Chondrocyte (in vitro differentiated cells): ENCODE data around the gene ENDOG. TPM values are rescaled to one million over a fixed set of nuclear protein-coding genes. Genes with fewer than 3 reads are reported as not detected.
"Not testable (repeated sequence)": the region's sequence is repeated elsewhere in the genome, so short reads cannot be mapped to it uniquely, and the experiment has no call there.

Experiments used
- DNase-seq: peaks from one replicate; pipeline ENCODE4 v3.0.0; 2021; ENCODE audit warnings: mixed read lengths, low spot score
- H3K27ac Mint-ChIP-seq: one replicate; pipeline ENCODE4 v1.8.0; 2021; ENCODE audit warnings: mild to moderate bottlenecking, moderate library complexity, mixed read lengths; ENCODE audit not compliant: unreplicated experiment
- H3K27me3 Mint-ChIP-seq: 2 replicates; pipeline ENCODE4 v1.8.0; 2021; ENCODE audit warnings: low read depth, mixed read lengths
- H3K36me3 Mint-ChIP-seq: 2 replicates; pipeline ENCODE4 v1.8.0; 2021; ENCODE audit warnings: low read depth, mixed read lengths
- H3K4me1 Mint-ChIP-seq: 2 replicates; pipeline ENCODE4 v1.8.0; 2021; ENCODE audit warnings: low read depth, mild to moderate bottlenecking, mixed read lengths
- H3K4me3 Mint-ChIP-seq: one replicate; pipeline ENCODE4 v1.8.0; 2021; ENCODE audit warnings: mild to moderate bottlenecking, moderate library complexity, mixed read lengths; ENCODE audit not compliant: unreplicated experiment
- H3K9me3 Mint-ChIP-seq: 2 replicates; pipeline ENCODE4 v1.8.0; 2021; ENCODE audit warnings: low read depth, mixed read lengths
- total RNA-seq: library from RNA; stranded (reverse); gene quantifications from 3 replicates; pipeline ENCODE4 v1.2.1, GENCODE V29; 2021
- TF ChIP-seq, protein P1 (sequence below): fragments of 200-600 bp; sonication (generic); IDR thresholded peaks from 2 replicates; pipeline ENCODE4 v1.5.0; 2021; ENCODE audit warnings: antibody characterized with exemption, mild to moderate bottlenecking, moderate library complexity

Gene ENDOG
- total RNA-seq, 1 donor from 2014 or later: 23.1 TPM

DNA sequence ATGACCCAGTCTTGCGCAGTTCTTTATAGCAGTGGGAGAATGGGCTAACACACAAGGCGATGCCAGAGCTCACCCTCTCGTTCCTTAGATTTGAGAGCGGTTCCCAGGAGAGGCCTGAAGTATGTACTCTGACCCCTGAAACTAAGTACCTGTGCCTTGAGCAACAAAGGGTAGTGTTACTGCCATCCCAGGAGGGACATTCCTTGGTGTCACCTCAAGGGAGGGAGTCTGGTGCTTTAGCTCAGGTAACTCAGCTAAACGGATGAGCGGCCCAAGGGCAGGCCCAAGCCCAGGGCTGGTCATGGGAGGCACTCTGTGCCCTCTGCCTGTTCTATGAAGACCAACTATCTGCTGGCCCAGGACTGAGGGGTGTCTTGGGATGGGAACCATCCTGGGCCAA, 43.2 kb downstream of the ENDOG start:
- TF ChIP-seq, protein P1, sequence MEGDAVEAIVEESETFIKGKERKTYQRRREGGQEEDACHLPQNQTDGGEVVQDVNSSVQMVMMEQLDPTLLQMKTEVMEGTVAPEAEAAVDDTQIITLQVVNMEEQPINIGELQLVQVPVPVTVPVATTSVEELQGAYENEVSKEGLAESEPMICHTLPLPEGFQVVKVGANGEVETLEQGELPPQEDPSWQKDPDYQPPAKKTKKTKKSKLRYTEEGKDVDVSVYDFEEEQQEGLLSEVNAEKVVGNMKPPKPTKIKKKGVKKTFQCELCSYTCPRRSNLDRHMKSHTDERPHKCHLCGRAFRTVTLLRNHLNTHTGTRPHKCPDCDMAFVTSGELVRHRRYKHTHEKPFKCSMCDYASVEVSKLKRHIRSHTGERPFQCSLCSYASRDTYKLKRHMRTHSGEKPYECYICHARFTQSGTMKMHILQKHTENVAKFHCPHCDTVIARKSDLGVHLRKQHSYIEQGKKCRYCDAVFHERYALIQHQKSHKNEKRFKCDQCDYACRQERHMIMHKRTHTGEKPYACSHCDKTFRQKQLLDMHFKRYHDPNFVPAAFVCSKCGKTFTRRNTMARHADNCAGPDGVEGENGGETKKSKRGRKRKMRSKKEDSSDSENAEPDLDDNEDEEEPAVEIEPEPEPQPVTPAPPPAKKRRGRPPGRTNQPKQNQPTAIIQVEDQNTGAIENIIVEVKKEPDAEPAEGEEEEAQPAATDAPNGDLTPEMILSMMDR: no peak
- H3K27me3 Mint-ChIP-seq: no peaks in the 10 kb centered on the region
- no peaks in the 10 kb centered on the region for H3K9me3 Mint-ChIP-seq
- H3K4me3 Mint-ChIP-seq: no peak overlapping the region
- no peak for DNase-seq
- H3K4me1 Mint-ChIP-seq: peaks cover 3% of the 10 kb centered on the region
- no peaks in the 10 kb centered on the region for H3K36me3 Mint-ChIP-seq
- no peak overlapping the region for H3K27ac Mint-ChIP-seq

DNA sequence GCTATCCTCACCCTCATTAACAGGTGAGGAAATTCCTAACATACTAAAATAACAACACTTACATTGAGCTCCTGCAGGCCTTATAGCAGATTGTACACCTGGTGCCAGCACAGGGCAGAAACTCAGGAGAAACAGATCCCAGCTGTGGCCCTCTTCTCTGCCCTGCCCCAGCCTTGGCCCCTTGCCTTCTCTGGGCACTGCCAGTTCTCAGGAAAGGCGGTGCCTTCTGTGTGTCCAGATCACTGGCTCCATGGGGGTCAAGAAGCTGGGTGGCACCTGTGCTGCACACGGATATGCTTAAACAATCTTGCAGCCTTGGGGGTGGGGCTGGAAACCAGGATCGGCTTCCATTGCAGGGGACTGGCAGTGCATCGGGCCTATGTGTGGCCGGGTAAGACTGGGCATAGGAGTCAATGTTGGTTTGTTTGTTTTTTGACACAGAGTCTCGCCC, 44.1 kb downstream of the ENDOG start:
- no peaks in the 10 kb centered on the region for H3K27me3 Mint-ChIP-seq
- no peak for DNase-seq
- peaks cover 3% of the 10 kb centered on the region for H3K4me1 Mint-ChIP-seq
- H3K4me3 Mint-ChIP-seq: no peak overlapping the region
- H3K9me3 Mint-ChIP-seq: no peaks in the 10 kb centered on the region
- no peak overlapping the region for H3K27ac Mint-ChIP-seq
- TF ChIP-seq, protein P1: no peak
- H3K36me3 Mint-ChIP-seq: no peaks in the 10 kb centered on the region

DNA sequence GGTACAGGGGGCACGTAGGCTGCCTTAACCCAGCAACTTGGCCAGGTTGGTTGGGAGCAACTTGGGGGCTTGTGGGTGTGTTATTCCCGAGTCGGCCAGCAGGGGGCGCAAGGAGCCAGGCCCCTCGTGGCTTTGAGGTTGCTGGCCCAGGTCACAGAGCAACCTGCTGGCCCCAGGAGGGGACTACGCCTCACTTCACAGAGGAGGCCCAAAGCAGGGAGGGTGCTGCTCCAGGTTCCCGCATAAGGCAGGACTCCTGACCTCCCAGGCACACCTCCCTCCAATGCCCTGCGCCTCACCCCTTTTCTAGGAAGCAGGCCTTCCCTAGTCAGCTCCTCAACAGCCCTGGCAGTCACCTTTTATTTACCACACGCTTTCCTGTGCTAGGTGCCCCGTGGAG, 45.3 kb downstream of the ENDOG start:
- TF ChIP-seq, protein P1: peak; percentile 96
- Mint-ChIP-seq H3K4me1 (peaks cover 3% of the 10 kb centered on the region), H3K36me3 (no peaks in the 10 kb centered on the region), H3K27me3 (no peaks in the 10 kb centered on the region), H3K9me3 (no peaks in the 10 kb centered on the region), H3K4me3 (no peak overlapping the region), H3K27ac (no peak overlapping the region)
- DNase-seq: no peak

DNA sequence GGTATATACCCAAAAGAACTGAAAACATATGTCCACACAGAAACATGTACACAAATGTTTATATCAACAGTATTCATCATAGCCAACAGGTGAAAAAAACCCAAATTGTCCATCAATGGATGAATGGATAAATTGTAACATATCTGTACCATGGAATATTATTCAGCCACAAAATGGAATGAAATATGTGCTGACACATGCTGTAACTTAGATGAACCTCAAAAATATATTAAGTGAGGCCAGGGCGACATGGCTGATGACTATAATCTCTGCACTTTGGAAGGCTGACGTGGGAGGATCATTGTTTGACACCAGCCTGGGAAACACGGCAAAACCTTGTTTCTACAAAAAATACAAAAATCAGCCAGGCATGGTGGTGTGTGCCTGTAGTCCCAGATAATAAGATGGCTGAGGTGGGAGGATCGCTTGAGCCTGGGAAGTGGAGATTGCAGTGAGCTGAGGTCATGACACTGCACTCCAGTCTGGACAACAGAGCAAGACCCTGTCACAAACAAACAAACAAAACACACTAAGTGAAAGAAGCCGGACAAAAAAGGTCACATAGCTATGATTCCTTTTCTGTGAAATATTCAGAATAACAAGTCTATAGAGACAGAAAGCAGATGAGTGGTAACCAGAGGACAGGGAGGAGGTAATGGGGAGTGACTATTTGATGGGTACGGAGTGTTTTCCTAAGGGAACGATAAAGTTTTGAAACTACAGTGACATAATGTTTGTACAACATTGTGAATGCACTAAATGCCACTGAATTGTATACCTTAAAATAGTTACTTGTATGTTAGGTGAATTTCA, 52.0 kb downstream of the ENDOG start:
- H3K4me1 Mint-ChIP-seq: peaks cover 3% of the 10 kb centered on the region
- no peak overlapping the region for H3K27ac Mint-ChIP-seq
- no peak overlapping the region for H3K4me3 Mint-ChIP-seq
- H3K9me3 Mint-ChIP-seq: no peaks in the 10 kb centered on the region
- TF ChIP-seq, protein P1: no peak
- no peaks in the 10 kb centered on the region for H3K27me3 Mint-ChIP-seq
- no peak for DNase-seq
- no peaks in the 10 kb centered on the region for H3K36me3 Mint-ChIP-seq

- not testable (repeated sequence) for H3K36me3 Mint-ChIP-seq, H3K9me3 Mint-ChIP-seq, H3K27ac Mint-ChIP-seq
These were observed 52.6 kb downstream of the ENDOG start for GRCh38 chr9:128870941-128871265.

More at GRCh38 chr9:128870941-128871265, 52.6 kb downstream of the ENDOG start:
- not testable (repeated sequence) for H3K4me1 Mint-ChIP-seq, H3K27me3 Mint-ChIP-seq, H3K4me3 Mint-ChIP-seq, DNase-seq

Other genes starting within 250 kb of the ENDOG start
- gene DYNC2I2, start 161.7 kb upstream of the ENDOG start, total RNA-seq: 23.4 to 41.0 TPM (median 24.0 TPM) in 3 replicates
- gene SET, start 129.3 kb upstream of the ENDOG start, total RNA-seq: 235 to 266 TPM (median 255 TPM) in 3 replicates
- 3.1 to 4.2 TPM (median 4.2 TPM) in 3 replicates for gene PKN3, start 116.0 kb upstream of the ENDOG start, total RNA-seq
- gene ZDHHC12, start 94.4 kb upstream of the ENDOG start, total RNA-seq: 23.6 to 24.7 TPM (median 24.3 TPM) in 3 replicates
- gene ZER1, start 46.6 kb upstream of the ENDOG start, total RNA-seq: 33.0 to 42.7 TPM (median 33.8 TPM) in 3 replicates
- gene TBC1D13, start 31.2 kb upstream of the ENDOG start, total RNA-seq: 23.5 to 32.1 TPM (median 26.5 TPM) in 3 replicates
- 25.6 to 27.6 TPM (median 26.3 TPM) in 3 replicates for gene SPOUT1, start 11.3 kb downstream of the ENDOG start, total RNA-seq
- gene KYAT1, start 63.5 kb downstream of the ENDOG start, total RNA-seq: 3.3 to 7.0 TPM (median 3.6 TPM) in 3 replicates
- 36.9 to 58.9 TPM (median 55.0 TPM) in 3 replicates for gene LRRC8A, start 63.6 kb downstream of the ENDOG start, total RNA-seq
- 2.8 to 4.4 TPM (median 3.4 TPM) in 3 replicates for gene PHYHD1, start 102.5 kb downstream of the ENDOG start, total RNA-seq
- 21.5 to 24.7 TPM (median 22.2 TPM) in 3 replicates for gene DOLK, start 129.1 kb downstream of the ENDOG start, total RNA-seq
- gene NUP188, start 129.2 kb downstream of the ENDOG start, total RNA-seq: 36.0 to 51.8 TPM (median 38.2 TPM) in 3 replicates
- gene SH3GLB2, start 209.8 kb downstream of the ENDOG start, total RNA-seq: 57.8 to 66.4 TPM (median 62.2 TPM) in 3 replicates
- gene MIGA2, start 218.1 kb downstream of the ENDOG start, total RNA-seq: 19.7 to 26.7 TPM (median 22.0 TPM) in 3 replicates